ENCODE measurements around the gene SORCS2.

Gene SORCS2

GRCh38 chr4:7536876-7537275, 344.5 kb downstream of the SORCS2 start:
- no peak for DNase-seq

DNA sequence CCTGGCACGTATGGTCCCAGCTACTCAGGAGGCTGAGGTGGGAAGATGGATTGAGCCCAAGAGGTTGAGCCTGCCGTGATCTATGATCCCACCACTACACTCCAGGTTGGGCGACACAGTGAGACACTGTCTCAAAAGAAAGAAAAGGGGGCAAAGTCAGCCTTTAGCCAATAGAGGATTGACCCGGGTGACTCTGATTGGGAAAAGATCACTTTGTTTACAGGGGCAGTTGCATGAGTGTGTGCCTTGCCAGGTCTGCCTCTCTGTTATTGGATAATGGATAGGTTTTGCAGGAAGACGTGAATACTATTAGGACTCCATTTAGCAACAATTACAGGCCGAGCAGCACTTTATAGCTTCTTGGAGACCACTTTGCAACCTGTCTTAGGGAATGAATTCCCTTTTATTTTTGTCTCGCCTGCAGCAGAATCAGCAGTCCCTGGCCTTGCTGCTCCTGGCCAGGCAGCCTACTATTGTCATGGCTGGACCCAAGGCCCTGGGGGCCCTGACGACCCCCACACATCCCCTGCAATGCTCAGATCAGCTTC, 345.6 kb downstream of the SORCS2 start:
- DNase-seq, result no peak

- DNase-seq, result no peak
Observed at GRCh38 chr4:7538518-7538917, 346.2 kb downstream of the SORCS2 start.

GRCh38 chr4:7539186-7539585, 346.8 kb downstream of the SORCS2 start:
- peak in 11 of 58 donors; percentile 10 to 60 (median 22) for DNase-seq

- peak in 1 of 58 donors; percentile 25 for DNase-seq
Observed at GRCh38 chr4:7539659-7540058, 347.3 kb downstream of the SORCS2 start.

DNA sequence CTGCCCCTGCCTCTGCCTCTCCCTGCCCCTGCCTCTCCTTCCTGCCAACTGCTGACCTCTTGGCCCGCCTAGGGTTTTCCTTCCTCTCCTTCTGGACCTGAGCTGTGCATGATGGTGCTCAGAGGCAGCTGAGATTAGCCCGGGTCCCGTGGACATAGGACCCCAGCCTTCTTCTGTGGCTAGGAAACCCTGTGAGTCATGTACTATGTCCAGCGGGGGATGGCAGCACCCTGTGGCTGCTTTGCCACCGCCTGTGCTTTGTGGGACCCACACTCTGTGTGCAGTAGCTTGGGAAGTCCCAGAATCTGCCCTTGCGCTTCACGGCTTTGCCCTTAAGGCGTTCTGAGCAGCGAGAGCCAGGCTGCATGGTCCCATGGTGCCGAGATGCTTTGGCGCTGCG, 347.9 kb downstream of the SORCS2 start:
- no peak for DNase-seq

- DNase-seq, result no peak
Observed at GRCh38 chr4:7540654-7541413, 348.5 kb downstream of the SORCS2 start.

GRCh38 chr4:7541414-7541810, 349.1 kb downstream of the SORCS2 start:
- DNase-seq, result no peak

- DNase-seq, result no peak
Observed at GRCh38 chr4:7542781-7543180, 350.4 kb downstream of the SORCS2 start.

DNA sequence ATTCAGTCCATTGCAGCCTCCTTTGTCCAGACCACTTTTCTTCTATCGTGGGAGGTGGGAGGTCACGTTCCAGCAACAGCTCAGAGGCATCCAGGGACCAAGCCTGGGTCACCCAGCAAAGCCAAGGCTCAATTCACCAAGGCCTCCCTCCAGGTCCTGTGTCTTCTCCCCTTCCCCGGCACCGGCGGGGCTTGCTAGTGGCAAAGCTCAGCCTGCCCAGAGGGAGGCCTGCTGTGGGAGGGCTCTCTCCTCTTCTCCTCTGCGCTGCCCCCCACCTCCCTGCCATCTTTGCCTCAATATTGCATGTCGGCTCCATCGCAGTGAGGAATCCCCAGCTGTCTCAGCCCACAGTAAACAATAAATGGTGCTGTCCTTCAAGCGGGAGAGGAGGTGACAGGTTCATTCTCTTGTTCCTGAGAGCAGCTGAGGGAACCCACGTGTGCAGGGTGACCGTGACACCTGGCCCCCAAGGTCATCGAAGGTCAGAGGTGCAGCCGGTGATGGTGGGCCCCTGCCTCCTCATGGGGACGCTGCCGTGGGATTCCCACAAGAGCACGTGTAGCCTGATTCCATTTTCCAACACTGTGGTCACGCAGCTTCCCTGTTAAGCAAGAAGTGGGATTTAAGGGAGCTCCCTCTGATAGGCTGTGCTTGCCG, 353.9 kb downstream of the SORCS2 start:
- no peak for DNase-seq

DNA sequence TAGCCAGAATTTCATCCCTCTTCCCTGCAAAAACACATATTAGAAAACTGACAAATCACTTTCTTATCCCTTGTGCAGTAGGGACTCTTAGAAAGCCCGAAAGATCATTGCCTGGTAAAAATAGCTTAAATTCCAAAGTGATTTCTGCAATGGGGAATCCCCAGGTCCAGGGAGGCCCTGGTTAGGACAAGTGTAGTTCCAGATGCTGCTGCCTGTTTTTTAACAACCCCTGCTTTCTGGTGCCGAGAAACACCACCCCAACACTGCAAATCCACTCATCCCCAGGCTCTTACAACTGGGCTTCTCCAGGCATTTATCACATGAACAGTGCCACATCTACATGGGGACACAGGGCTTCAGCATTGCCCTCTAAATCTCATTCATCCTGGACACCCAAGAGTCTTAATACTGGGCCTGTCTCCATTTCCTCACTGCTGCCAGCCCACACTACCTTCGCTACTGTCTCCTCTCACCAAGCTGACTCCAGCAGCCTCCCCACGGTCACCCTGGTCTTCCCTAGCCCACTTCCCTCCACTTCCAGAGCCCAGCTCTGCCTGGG, 354.6 kb downstream of the SORCS2 start:
- DNase-seq, result no peak

DNA sequence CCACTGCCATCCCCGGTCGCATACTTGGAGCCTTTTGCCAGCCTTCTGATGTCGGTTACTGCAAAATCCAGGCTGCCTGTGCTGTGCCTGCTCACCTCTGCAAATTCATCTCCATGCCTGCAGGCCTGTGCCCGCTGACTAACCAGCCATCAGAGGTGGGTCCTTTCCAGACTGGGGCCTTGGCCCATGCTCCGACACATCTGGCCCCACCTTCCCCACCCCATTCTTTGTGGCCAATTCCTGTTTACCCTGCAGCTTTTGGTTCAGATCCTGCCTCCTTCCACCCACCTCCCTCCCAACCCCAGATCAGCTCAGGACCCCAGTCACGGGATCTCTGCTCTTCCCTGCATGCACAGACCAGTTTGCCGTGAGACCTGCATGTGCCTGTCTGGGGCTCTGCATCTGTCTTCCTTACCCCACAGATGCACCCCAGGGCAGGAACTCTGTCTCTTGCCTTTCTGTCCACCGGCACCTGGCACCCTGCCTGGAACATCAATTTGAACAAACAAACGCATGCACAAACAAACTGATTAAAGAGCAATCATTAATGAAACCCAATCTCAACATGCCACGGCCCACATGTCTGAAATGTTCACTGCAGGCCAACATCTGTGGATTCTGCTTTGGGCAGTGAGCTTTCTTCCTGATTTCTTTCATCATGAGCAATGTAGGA, 355.2 kb downstream of the SORCS2 start:
- no peak for DNase-seq

GRCh38 chr4:7549866-7550265, 357.5 kb downstream of the SORCS2 start:
- no peak for DNase-seq

DNA sequence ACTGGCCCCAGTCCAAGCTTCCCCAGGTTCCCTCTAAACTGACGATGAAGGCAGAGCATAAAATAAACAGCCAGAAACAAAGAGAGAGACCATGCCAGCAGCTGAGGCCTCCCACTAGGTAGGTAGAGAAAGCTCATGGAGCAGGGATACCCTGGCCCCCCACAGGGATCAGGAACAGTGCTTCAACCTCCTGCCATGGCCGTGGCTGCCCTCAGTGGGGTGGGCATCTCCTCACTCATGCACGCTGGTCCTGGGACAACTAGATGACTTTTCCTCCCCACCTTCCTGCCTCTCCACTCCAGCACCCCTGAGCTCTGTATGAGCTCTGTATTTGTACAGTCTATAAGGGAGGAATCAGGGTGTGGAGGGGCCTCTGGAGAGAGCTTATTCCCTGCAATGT, 360.1 kb downstream of the SORCS2 start:
- DNase-seq, result no peak

DNA sequence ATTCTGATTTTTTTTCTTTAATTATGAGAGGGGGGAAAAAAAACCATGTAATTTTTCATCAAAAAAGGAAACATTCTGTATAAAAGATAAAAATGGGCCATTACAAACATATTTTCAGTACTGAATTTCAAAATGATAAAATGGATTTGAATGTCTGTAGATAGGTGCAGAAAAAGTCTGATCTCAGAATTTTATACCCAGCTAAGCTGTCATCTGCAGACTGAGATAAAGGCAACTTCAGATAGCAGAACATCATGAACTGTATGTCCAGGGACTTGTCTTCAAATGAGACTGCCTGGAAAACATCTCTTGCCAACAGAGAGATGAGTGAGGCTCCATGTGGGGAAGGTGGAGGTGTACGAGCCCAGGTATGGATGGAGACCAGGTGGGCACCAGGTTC, 360.9 kb downstream of the SORCS2 start:
- DNase-seq, result no peak

DNA sequence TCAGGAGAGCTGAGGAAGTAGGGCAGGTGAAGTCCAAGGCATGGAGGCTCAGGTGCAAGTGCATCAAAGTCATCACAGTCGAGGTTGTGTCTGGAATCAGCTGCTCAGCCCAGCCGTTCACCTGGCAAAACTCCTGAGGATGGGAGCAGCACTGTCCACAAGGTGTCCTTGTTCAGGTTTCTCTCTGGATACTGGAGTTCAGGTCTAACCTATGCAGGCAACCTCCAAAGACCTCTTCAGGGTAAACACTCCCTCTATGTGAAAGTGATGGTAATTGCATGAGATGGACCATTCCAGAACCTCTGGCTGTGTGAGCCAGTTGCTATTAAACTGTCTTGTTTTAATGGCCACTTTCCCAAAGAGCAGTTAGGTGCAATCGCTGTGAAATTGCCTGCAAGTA, 362.6 kb downstream of the SORCS2 start:
- DNase-seq, result no peak

GRCh38 chr4:7556558-7556957, 364.2 kb downstream of the SORCS2 start:
- DNase-seq, result no peak

DNA sequence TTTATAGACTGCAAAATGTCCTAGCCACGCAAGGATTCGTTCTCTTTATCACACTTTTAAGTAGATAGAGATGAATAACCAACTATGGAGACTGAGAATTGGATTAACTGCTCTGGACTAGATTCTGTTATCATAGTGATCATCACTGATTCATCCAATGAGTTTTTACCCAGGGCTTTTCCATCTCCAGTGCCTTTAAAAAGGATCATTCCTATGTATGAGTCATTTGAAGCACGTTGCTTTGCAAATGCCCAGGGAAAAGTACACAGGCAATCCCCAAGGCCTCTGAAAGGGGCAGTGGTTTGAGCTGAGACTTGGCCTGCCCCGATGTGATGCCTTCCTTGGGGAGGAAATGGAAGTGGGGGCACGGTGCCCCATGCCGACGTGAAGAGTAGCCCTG, 365.1 kb downstream of the SORCS2 start:
- no peak for DNase-seq

GRCh38 chr4:7558436-7558835, 366.1 kb downstream of the SORCS2 start:
- no peak for DNase-seq

GRCh38 chr4:7559316-7559715, 367.0 kb downstream of the SORCS2 start:
- no peak for DNase-seq

DNA sequence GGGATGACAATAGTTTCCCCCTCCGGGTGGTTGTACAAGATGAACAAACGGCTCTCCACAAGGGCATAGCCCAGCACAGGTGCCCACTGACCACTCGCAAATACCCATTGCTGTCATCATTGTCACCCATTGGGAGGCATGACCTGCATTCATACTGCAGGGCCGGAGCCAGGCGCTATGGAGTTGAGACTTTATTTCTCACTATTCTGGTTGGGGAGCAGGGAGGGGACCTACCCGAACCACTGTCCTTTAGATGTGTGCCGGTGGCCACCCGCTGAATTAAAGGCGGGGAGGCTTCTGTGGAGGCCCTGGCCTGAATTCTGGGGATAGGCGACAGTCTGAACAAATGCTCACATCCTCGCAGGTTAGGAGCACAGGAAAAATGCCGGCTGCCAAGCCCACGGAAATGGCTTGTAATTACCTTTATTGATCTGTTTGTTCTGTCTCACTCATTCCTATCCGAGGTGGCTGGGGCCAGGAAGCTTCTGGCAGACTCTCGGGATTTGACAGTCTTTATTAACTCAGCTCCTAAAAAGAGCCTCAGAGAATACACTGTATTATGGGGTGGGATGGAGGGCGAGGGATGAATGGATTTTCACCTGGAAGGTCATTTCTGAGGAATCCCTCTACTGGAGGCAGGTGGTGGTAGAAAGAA, 367.5 kb downstream of the SORCS2 start:
- DNase-seq, result no peak
